Activated T-helper 2 cell treated with anti-CD3 and anti-CD28 coated beads, Interferon-gamma antibody, Interleukin-2, Interleukin-4, amounts not matched to agents 10 μg/mL and 5 μg/mL and 100 μg/mL, durations not matched to agents 14 hours and 24 hours and 36 hours (primary cell): ENCODE results near the gene ZFAND3. TPM values are rescaled to one million over a fixed set of nuclear protein-coding genes. Genes with fewer than 3 reads are reported as not detected.

ENCODE experiments used
- DNase-seq: peaks from one replicate; pipeline ENCODE4 v3.0.0; 2021; ENCODE audit warnings: low spot score
- H3K27ac Mint-ChIP-seq: one replicate; pipeline ENCODE4 v1.8.0; 2021; ENCODE audit warnings: mixed read lengths
- H3K27me3 Mint-ChIP-seq: one replicate; pipeline ENCODE4 v1.8.0; 2021; ENCODE audit warnings: low read depth, mixed read lengths
- H3K36me3 Mint-ChIP-seq: one replicate; pipeline ENCODE4 v1.8.0; 2021; ENCODE audit warnings: low read depth, mixed read lengths
- H3K4me1 Mint-ChIP-seq: one replicate; pipeline ENCODE4 v1.8.0; 2021; ENCODE audit warnings: low read depth, mixed read lengths
- H3K4me3 Mint-ChIP-seq: one replicate; pipeline ENCODE4 v1.8.0; 2021; ENCODE audit warnings: low read depth, mild to moderate bottlenecking, moderate library complexity, mixed read lengths
- H3K9me3 Mint-ChIP-seq: one replicate; pipeline ENCODE4 v1.8.0; 2021; ENCODE audit warnings: mixed read lengths
- intact Hi-C: fragments of 100-400 bp; cut with micrococcal nuclease; formaldehyde crosslinking; loops from one replicate; pipeline ENCODE4 v1.15.1; 2023
- total RNA-seq: library from RNA; stranded (reverse); gene quantifications from 2 replicates; pipeline ENCODE4 v1.2.3, GENCODE V29; 2022

Gene ZFAND3
- total RNA-seq, 1 donor from 2014 or later = 30.8 TPM

GRCh38 chr6:38188677-38189335 lies 369.3 kb downstream of the ZFAND3 start:
- no peaks in the 10 kb centered on the region for H3K27me3 Mint-ChIP-seq
- DNase-seq = no peak
- no peaks in the 10 kb centered on the region for H3K36me3 Mint-ChIP-seq
- no peaks in the 10 kb centered on the region for H3K9me3 Mint-ChIP-seq
- H3K4me1 Mint-ChIP-seq = no peaks in the 10 kb centered on the region
- intact Hi-C loops = no loop called here
- no peak overlapping the region for H3K27ac Mint-ChIP-seq
- no peak overlapping the region for H3K4me3 Mint-ChIP-seq

- H3K9me3 Mint-ChIP-seq = no peaks in the 10 kb centered on the region
- no peak for DNase-seq
- no peak overlapping the region for H3K27ac Mint-ChIP-seq
- H3K27me3 Mint-ChIP-seq = no peaks in the 10 kb centered on the region
- no peaks in the 10 kb centered on the region for H3K4me1 Mint-ChIP-seq
- intact Hi-C loops = no loop called here
- H3K4me3 Mint-ChIP-seq = no peak overlapping the region
- H3K36me3 Mint-ChIP-seq = no peaks in the 10 kb centered on the region
Measured at GRCh38 chr6:38191418-38191817, 371.9 kb downstream of the ZFAND3 start.

- Mint-ChIP-seq H3K27ac (no peak overlapping the region), H3K27me3 (no peaks in the 10 kb centered on the region), H3K36me3 (no peaks in the 10 kb centered on the region), H3K4me1 (no peaks in the 10 kb centered on the region), H3K4me3 (no peak overlapping the region), H3K9me3 (no peaks in the 10 kb centered on the region)
- intact Hi-C loops = no loop called here
- DNase-seq = no peak
Measured at GRCh38 chr6:38192011-38192410, 372.5 kb downstream of the ZFAND3 start.

GRCh38 chr6:38192487-38192886 lies 373.0 kb downstream of the ZFAND3 start:
- H3K4me1 Mint-ChIP-seq = no peaks in the 10 kb centered on the region
- intact Hi-C loops = no loop called here
- H3K27me3 Mint-ChIP-seq = no peaks in the 10 kb centered on the region

GRCh38 chr6:38193051-38193450 lies 373.5 kb downstream of the ZFAND3 start:
- H3K9me3 Mint-ChIP-seq = no peaks in the 10 kb centered on the region
- intact Hi-C loops = no loop called here
- no peak overlapping the region for H3K4me3 Mint-ChIP-seq
- H3K27me3 Mint-ChIP-seq = no peaks in the 10 kb centered on the region
- no peak for DNase-seq
- H3K36me3 Mint-ChIP-seq = no peaks in the 10 kb centered on the region
- no peaks in the 10 kb centered on the region for H3K4me1 Mint-ChIP-seq
- no peak overlapping the region for H3K27ac Mint-ChIP-seq

More at GRCh38 chr6:38192487-38192886, 373.0 kb downstream of the ZFAND3 start:
- Mint-ChIP-seq H3K36me3 (no peaks in the 10 kb centered on the region), H3K4me3 (no peak overlapping the region), H3K9me3 (no peaks in the 10 kb centered on the region), H3K27ac (no peak overlapping the region)
- DNase-seq = no peak

DNA sequence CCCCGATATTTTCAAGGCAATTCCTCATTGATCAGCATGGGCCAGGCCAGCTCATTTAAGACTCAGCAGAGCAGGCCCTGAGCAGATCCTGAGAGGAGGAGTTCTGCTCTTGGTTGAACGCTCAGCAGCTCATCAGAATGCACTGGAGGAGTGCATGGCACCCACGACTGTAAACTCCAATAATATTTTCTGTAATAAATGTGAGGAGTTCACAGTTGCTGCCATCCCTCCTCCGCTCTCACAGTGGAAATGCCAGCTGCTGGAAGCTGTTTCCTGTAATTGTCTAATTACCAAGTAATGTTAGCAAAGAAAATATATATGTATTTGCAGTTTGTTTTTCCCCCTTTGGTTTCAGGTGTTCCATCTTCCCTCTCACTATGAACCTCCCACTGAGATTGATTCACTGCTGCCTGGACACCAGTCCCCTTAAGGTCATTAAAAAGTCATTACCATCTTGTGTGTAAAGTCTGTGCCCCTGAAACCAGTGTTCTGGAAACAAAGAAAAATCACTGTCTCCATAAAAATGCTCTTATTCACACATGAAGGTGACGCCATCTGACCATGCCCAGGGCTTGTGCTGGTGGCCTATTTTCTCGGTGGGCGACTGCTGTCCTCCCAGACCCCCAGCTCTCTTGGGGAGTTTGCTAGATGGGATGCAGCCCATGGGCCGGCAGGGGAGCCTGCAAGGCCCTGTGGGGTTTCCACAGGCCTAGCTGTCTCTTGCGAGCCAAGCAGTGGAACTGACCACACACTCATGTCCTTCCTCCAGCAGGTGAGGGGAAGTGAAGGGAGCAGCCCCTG lies 374.2 kb downstream of the ZFAND3 start:
- intact Hi-C loops = no loop called here
- Mint-ChIP-seq H3K9me3 (no peaks in the 10 kb centered on the region), H3K36me3 (no peaks in the 10 kb centered on the region), H3K27ac (no peak overlapping the region), H3K4me1 (no peaks in the 10 kb centered on the region), H3K4me3 (no peak overlapping the region), H3K27me3 (no peaks in the 10 kb centered on the region)
- DNase-seq = no peak

GRCh38 chr6:38194282-38194572 lies 374.7 kb downstream of the ZFAND3 start:
- H3K27ac Mint-ChIP-seq = no peak overlapping the region
- intact Hi-C loops = no loop called here
- H3K9me3 Mint-ChIP-seq = no peaks in the 10 kb centered on the region
- no peaks in the 10 kb centered on the region for H3K36me3 Mint-ChIP-seq
- no peaks in the 10 kb centered on the region for H3K4me1 Mint-ChIP-seq
- H3K4me3 Mint-ChIP-seq = no peak overlapping the region
- no peaks in the 10 kb centered on the region for H3K27me3 Mint-ChIP-seq
- no peak for DNase-seq

- H3K4me1 Mint-ChIP-seq = no peaks in the 10 kb centered on the region
- H3K9me3 Mint-ChIP-seq = no peaks in the 10 kb centered on the region
- intact Hi-C loops = no loop called here
- no peak overlapping the region for H3K27ac Mint-ChIP-seq
- H3K4me3 Mint-ChIP-seq = no peak overlapping the region
- H3K27me3 Mint-ChIP-seq = no peaks in the 10 kb centered on the region
- DNase-seq = no peak
- no peaks in the 10 kb centered on the region for H3K36me3 Mint-ChIP-seq
Measured at GRCh38 chr6:38194589-38194988, 375.1 kb downstream of the ZFAND3 start.

- Mint-ChIP-seq H3K4me1 (no peaks in the 10 kb centered on the region), H3K27me3 (peaks cover under 1% of the 10 kb centered on the region), H3K36me3 (no peaks in the 10 kb centered on the region), H3K27ac (no peak overlapping the region), H3K4me3 (no peak overlapping the region), H3K9me3 (no peaks in the 10 kb centered on the region)
- no peak for DNase-seq
- intact Hi-C loops = no loop called here
Measured at GRCh38 chr6:38195113-38195635, 375.6 kb downstream of the ZFAND3 start.

DNA sequence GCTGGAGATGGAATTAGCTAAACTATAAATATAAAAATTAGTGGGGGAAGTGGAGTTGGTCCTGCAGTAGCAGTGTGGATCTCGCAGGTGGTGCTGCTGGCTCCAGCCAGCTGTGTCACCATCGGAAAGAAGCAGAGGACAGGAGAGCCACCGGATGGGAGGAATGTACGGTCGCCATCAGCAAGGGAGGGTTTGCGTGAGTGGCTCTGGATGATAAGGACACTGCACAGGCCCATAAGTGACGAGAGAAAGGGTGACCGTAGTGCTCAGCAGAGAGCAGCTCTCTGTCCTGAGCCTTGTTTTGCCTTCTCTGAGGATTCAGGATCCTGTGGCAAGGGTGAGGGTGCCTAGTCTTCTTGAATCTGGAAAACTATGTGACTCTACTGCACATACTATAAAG lies 378.7 kb downstream of the ZFAND3 start:
- no peak overlapping the region for H3K27ac Mint-ChIP-seq
- H3K9me3 Mint-ChIP-seq = no peaks in the 10 kb centered on the region
- H3K4me1 Mint-ChIP-seq = no peaks in the 10 kb centered on the region
- H3K27me3 Mint-ChIP-seq = peaks cover 4% of the 10 kb centered on the region
- DNase-seq = no peak
- intact Hi-C loops = no loop called here
- H3K4me3 Mint-ChIP-seq = no peak overlapping the region
- H3K36me3 Mint-ChIP-seq = no peaks in the 10 kb centered on the region

Other genes starting within 250 kb of the ZFAND3 start
- 1.8 and 2.1 TPM in 2 replicates for gene MDGA1, start 121.8 kb upstream of the ZFAND3 start, total RNA-seq